A673 (cell line): ENCODE results near the gene PAPSS1. TPM values are rescaled to one million over a fixed set of nuclear protein-coding genes. Genes with fewer than 3 reads are reported as not detected.

Experiments used
- BruUV-seq: library from RNA; stranded (reverse); fragments of 400-500 nt; replicated peaks from 2 replicates; lab custom pipeline; 2021; lab: Mats Ljungman, UMichigan
- CTCF ChIA-PET: fragments of 300-600 bp; sonication (Branson Sonifier 250); formaldehyde crosslinking; loops from one replicate; lab custom pipeline; 2022; ENCODE audit warnings: antibody characterized with exemption; lab: Charles Lee
- POLR2A ChIA-PET: fragments of 300-600 bp; sonication (Branson Sonifier 250); formaldehyde crosslinking; loops from one replicate; lab custom pipeline; 2022; ENCODE audit warnings: antibody characterized with exemption; ENCODE audit not compliant: low non-redundant PET; lab: Charles Lee
- DNase-seq: peaks from one replicate; pipeline ENCODE4 v3.0.0-alpha.2; 2015; ENCODE audit warnings: low spot score
- H3K27ac ChIP-seq: fragments of 200-600 bp; sonication (generic); 2 replicates; pipeline ENCODE4 v1.5.1; 2016; ENCODE audit warnings: mixed run types, low read depth, mild to moderate bottlenecking, mixed read lengths, antibody characterized with exemption, low read length; ENCODE audit not compliant: poor library complexity, severe bottlenecking
- H3K27me3 ChIP-seq: fragments of 200-600 bp; sonication (generic); replicated peaks from 2 replicates; pipeline ENCODE4 v1.6.1; 2017; ENCODE audit warnings: mixed run types, low read depth, mild to moderate bottlenecking, mixed read lengths, antibody characterized with exemption, low read length; ENCODE audit not compliant: insufficient read depth, poor library complexity
- H3K36me3 ChIP-seq: fragments of 200-600 bp; sonication (generic); 2 replicates; pipeline ENCODE4 v1.6.1; 2016; ENCODE audit warnings: mixed run types, mild to moderate bottlenecking, mixed read lengths, antibody characterized with exemption, low read length; ENCODE audit not compliant: insufficient read depth, poor library complexity, severe bottlenecking
- H3K4me1 ChIP-seq: fragments of 200-600 bp; sonication (generic); 2 replicates; pipeline ENCODE4 v1.6.1; 2017; ENCODE audit warnings: mixed run types, mild to moderate bottlenecking, mixed read lengths, antibody characterized with exemption, low read length; ENCODE audit not compliant: insufficient read depth, poor library complexity, severe bottlenecking
- H3K4me3 ChIP-seq: fragments of 200-600 bp; sonication (generic); 2 replicates; pipeline ENCODE4 v1.5.1; 2016; ENCODE audit warnings: low read depth, mixed run types, mild to moderate bottlenecking, mixed read lengths, low read length; ENCODE audit not compliant: poor library complexity, severe bottlenecking
- H3K9me3 ChIP-seq: fragments of 200-600 bp; sonication (generic); 2 replicates; pipeline ENCODE4 v1.6.1; 2016; ENCODE audit warnings: mixed run types, low read depth, mild to moderate bottlenecking, mixed read lengths, antibody characterized with exemption, low read length; ENCODE audit not compliant: poor library complexity, severe bottlenecking
- CTCF ChIP-seq: fragments of 300-800, 200-600 bp; sonication (generic); conservative IDR thresholded peaks from 2 replicates; pipeline ENCODE4 v1.5.1; 2017; ENCODE audit warnings: low read depth, mild to moderate bottlenecking, antibody characterized with exemption, low read length, moderate library complexity, mixed read lengths
- EZH2 ChIP-seq: fragments of 200-600 bp; sonication (generic); IDR thresholded peaks from 2 replicates; pipeline ENCODE4 v1.6.1; 2017; ENCODE audit warnings: borderline replicate concordance, low read depth, mild to moderate bottlenecking, mixed read lengths, antibody characterized with exemption, low read length; ENCODE audit not compliant: poor library complexity, severe bottlenecking
- intact Hi-C: fragments of 100-400 bp; cut with micrococcal nuclease; formaldehyde crosslinking; loops from one replicate; pipeline ENCODE4 v1.10.0; 2022; ENCODE audit not compliant: unreplicated experiment
- total RNA-seq: library from RNA; stranded (reverse); gene quantifications from 2 replicates; pipeline ENCODE4 v1.2.3, GENCODE V29; 2021

PAPSS1 gene
- total RNA-seq, 1 experiment from 2014 or later, result 150 TPM

GRCh38 chr4:107630185-107630705, 89.8 kb downstream of the PAPSS1 start:
- BruUV-seq, result no TSS peak
- ChIA-PET POLR2A (interaction anchor here (0.6 kb wide), 1 partner anchor 465 kb away, joined by 3 read pairs; no protein-coding TSS in a partner anchor), CTCF (no interaction called here)
- H3K4me3 ChIP-seq, result no peak overlapping the region
- no peak for DNase-seq
- H3K36me3 ChIP-seq, result peaks cover 14% of the 10 kb centered on the region
- H3K27me3 ChIP-seq, result no peaks in the 10 kb centered on the region
- no peaks in the 10 kb centered on the region for H3K9me3 ChIP-seq
- no peaks in the 10 kb centered on the region for H3K4me1 ChIP-seq
- no peak overlapping the region for H3K27ac ChIP-seq
- no peak for TF ChIP-seq EZH2
- no peak for TF ChIP-seq CTCF
- intact Hi-C loops, result no loop called here

DNA sequence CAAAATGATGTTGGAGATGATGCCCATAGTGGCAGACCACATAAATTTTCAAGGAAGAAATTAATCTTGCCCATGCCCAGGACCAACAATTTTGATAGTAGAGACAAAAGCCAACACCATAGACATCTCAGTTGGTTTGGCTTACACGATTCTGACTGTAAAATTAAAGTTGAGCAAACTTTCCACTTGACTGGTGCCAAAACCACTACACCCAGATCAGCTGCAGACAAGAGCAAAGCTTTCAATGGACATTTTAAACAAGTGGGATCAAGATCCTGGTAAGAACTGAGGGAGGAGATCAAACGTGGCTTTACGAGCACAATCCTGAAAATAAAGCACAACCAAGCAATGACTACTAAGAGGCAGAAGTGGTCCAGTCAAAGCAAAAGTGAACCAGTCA, 90.7 kb downstream of the PAPSS1 start:
- ChIA-PET POLR2A (interaction anchor here (0.6 kb wide), 1 partner anchor 464 kb away, joined by 3 read pairs; no protein-coding TSS in a partner anchor), CTCF (no interaction called here)
- no peak for DNase-seq
- Histone ChIP-seq H3K9me3 (no peaks in the 10 kb centered on the region), H3K4me3 (no peak overlapping the region), H3K36me3 (peaks cover 14% of the 10 kb centered on the region), H3K27me3 (no peaks in the 10 kb centered on the region), H3K27ac (no peak overlapping the region), H3K4me1 (no peaks in the 10 kb centered on the region)
- intact Hi-C loops, result no loop called here
- BruUV-seq, result no TSS peak
- TF ChIP-seq EZH2 (no peak), CTCF (no peak)

GRCh38 chr4:107625391-107625902, 94.6 kb downstream of the PAPSS1 start:
- Histone ChIP-seq H3K4me3 (no peak overlapping the region), H3K9me3 (peaks cover 7% of the 10 kb centered on the region), H3K27me3 (no peaks in the 10 kb centered on the region), H3K36me3 (peaks cover 6% of the 10 kb centered on the region), H3K4me1 (no peaks in the 10 kb centered on the region), H3K27ac (no peak overlapping the region)
- no peak for TF ChIP-seq EZH2
- TF ChIP-seq CTCF, result no peak
- ChIA-PET CTCF (no interaction called here), POLR2A (no interaction called here)
- intact Hi-C loops, result no loop called here
- BruUV-seq, result no TSS peak
- no peak for DNase-seq
